ENCODE results near the gene RBFOX1.

The RBFOX1 gene

DNA sequence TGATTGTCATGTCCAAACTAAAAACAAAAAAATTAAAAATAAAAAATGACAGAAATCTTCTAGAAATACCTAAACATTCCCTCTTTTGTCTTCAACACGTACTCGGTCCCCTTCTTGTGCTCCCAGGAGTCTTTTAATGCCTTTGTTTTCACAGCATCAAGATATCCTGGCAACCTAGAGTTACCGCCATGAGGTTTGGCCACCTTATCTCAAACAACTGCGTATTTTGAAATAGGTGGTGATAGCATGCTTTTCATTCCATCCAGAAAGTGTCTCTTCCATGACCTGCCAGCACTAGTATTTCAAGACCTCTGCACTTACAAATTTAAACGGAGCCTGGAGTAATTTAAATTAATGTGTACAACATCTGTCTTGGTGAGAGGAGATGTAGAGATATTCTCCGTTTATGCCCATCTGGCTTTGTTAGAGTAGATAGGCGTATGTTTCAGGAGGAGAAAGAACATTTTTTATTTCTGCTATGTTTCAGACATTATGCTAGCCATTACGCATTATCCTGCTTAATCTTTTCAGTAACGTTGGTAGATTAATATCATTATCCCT is 42.0 kb downstream of the RBFOX1 start:
- CTCF ChIA-PET, result no interaction called here
- POLR2A ChIA-PET, result no interaction called here
- TF ChIP-seq, protein P1, sequence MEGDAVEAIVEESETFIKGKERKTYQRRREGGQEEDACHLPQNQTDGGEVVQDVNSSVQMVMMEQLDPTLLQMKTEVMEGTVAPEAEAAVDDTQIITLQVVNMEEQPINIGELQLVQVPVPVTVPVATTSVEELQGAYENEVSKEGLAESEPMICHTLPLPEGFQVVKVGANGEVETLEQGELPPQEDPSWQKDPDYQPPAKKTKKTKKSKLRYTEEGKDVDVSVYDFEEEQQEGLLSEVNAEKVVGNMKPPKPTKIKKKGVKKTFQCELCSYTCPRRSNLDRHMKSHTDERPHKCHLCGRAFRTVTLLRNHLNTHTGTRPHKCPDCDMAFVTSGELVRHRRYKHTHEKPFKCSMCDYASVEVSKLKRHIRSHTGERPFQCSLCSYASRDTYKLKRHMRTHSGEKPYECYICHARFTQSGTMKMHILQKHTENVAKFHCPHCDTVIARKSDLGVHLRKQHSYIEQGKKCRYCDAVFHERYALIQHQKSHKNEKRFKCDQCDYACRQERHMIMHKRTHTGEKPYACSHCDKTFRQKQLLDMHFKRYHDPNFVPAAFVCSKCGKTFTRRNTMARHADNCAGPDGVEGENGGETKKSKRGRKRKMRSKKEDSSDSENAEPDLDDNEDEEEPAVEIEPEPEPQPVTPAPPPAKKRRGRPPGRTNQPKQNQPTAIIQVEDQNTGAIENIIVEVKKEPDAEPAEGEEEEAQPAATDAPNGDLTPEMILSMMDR (IDR thresholded peaks at IDR 0.05; ENCODE audit: control extremely low read depth, extremely low read depth, low read depth, missing control alignments), result no peak
- no peak for DNase-seq (ENCODE audit: extremely low spot score)

DNA sequence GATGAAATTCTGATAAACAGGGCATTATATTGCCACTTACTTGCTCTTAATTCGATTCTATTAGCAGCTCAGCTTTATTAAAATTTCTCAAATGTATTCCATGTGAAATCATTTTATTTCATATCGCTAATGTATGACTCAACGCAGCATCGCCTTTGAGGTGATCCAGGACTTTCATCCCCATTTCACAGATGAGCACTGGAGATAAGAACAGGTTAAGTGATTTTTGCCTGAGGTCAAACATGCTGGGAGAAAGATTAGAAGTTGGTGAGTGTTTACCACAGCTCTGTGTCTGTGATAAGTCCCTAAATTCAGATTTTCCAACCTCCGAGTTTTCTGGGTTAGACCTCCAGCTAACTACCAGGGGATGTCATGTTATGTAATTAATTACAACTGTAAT is 43.6 kb downstream of the RBFOX1 start:
- POLR2A ChIA-PET, result no interaction called here
- CTCF ChIA-PET, result interaction anchor here (1.1 kb wide), 1 partner anchor 13 kb away, joined by 3 read pairs; no protein-coding TSS in a partner anchor
- TF ChIP-seq, protein P1 (IDR thresholded peaks at IDR 0.05; ENCODE audit: control extremely low read depth, extremely low read depth, low read depth, missing control alignments), result no peak
- DNase-seq (ENCODE audit: extremely low spot score), result no peak

DNA sequence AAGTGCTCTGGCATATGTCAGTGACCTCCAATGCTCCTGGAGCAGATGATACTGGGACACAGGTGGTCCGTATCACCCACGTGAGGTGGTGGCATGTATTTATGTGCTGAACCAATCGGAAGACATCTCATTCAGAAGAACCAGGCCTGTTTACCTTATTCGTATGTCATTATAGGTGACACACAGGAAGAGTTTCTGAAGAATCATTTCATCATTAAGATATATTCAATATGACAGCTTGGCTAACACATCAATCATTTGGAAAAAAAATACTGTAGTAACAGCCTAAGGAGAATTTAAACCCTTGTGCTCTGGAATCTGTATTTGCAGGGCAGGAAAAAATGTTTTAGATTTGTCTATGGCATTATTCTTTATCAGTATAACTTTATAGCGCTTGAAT is 44.6 kb downstream of the RBFOX1 start:
- CTCF ChIA-PET, result no interaction called here
- POLR2A ChIA-PET, result no interaction called here
- TF ChIP-seq, protein P1 (IDR thresholded peaks at IDR 0.05; ENCODE audit: control extremely low read depth, extremely low read depth, low read depth, missing control alignments), result no peak
- no peak for DNase-seq (ENCODE audit: extremely low spot score)

DNA sequence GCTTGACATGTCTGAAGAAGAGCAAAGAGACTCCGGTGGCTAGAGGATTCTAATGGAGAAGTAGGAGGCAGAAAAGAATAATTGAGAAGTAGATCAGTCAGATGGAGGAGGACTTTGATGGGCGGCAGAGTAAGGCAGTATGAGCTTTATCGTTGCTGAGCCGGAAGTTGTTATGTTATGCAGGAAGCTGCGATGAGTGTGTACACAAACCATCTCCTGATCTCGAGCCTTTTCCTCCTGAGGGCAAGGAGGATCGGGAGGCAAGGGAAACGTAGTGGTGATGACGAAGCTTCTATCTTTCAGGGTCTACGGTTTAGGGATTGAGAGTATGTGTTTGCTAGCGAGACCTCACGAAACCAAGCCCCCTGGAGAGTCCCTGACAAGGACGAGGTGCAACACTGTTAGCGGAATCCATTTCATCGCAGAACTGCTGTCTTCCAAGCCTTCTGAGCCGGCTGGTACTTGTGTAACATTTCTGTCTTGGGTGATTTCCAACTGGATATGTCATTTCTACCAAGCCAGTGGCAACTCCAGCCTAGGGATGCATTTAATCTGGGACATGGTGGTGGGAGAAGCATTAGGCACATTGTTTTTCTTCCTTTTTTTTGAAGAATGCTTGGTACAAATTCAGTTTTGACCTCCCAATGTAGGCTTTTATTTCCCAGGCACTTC is 45.5 kb downstream of the RBFOX1 start:
- ChIA-PET POLR2A (no interaction called here), CTCF (no interaction called here)
- TF ChIP-seq, protein P1 (IDR thresholded peaks at IDR 0.05; ENCODE audit: control extremely low read depth, extremely low read depth, low read depth, missing control alignments), result no peak
- no peak for DNase-seq (ENCODE audit: extremely low spot score)

DNA sequence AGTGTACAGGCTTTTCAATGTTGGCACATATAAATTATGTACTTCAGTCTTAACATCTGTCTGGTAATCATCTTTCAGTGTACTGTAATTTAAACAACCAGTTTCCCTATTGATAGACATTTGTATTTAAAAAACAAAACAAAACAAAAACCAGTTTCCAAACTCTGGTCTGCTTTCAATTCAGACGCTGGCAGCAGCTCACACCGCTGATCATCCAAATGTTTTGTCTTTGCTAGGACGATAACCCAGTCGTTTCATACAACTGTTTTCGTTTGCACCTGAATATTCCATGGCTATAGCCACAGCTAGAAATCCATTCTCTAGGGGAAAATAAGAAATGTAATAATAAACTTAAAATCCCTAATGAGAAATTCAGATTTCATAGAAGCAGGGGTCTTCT is 47.8 kb downstream of the RBFOX1 start:
- ChIA-PET CTCF (no interaction called here), POLR2A (no interaction called here)
- TF ChIP-seq, protein P1 (IDR thresholded peaks at IDR 0.05; ENCODE audit: control extremely low read depth, extremely low read depth, low read depth, missing control alignments), result no peak
- no peak for DNase-seq (ENCODE audit: extremely low spot score)

DNA sequence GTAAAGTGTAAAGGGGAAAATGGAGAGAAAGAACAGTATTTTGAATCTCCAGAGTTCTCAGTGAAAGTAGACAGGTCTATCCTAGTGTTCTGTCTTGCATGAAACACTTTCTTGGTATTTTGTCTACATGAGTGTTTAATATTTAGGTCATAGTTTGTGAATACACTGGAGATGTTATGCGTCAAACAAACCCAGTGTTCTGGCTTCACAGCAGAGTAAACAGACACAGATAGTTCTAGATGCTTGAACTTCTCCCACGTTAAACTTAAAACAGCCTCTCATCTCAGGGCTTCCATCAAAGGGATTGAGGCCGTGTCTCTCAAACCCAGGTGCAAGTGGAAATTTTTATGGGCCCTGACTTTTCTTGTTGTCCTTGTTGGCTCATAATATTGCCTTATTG is 48.3 kb downstream of the RBFOX1 start:
- POLR2A ChIA-PET, result no interaction called here
- CTCF ChIA-PET, result no interaction called here
- no peak for DNase-seq (ENCODE audit: extremely low spot score)
- TF ChIP-seq, protein P1 (IDR thresholded peaks at IDR 0.05; ENCODE audit: control extremely low read depth, extremely low read depth, low read depth, missing control alignments), result no peak

All from GM10248 (cell line).